Activated CD4-positive, alpha-beta memory T cell treated with anti-CD3 and anti-CD28 coated beads for 36 hours (primary cell): ENCODE measurements around the gene ANKRD63. TPM values are rescaled to one million over a fixed set of nuclear protein-coding genes. Genes with fewer than 3 reads are reported as not detected.

Experiments
- CTCF ChIA-PET: fragments of 350-600 bp; sonication (Branson Sonifier 250); formaldehyde crosslinking; loops from one replicate; lab custom pipeline; 2021; ENCODE audit warnings: antibody characterized with exemption, inconsistent platforms; lab: Charles Lee
- POLR2A ChIA-PET: fragments of 350-600 bp; sonication (Branson Sonifier 250); formaldehyde crosslinking; loops from one replicate; lab custom pipeline; 2021; ENCODE audit warnings: antibody characterized with exemption; lab: Charles Lee
- DNase-seq: peaks from one replicate; pipeline ENCODE4 v3.0.0-alpha.2; 2020
- H3K27ac Mint-ChIP-seq: one replicate; pipeline ENCODE4 v1.8.0; 2021; ENCODE audit warnings: mixed read lengths
- H3K27me3 Mint-ChIP-seq: one replicate; pipeline ENCODE4 v1.8.0; 2021; ENCODE audit warnings: mixed read lengths
- H3K36me3 Mint-ChIP-seq: one replicate; pipeline ENCODE4 v1.8.0; 2021; ENCODE audit warnings: mixed read lengths
- H3K4me1 Mint-ChIP-seq: one replicate; pipeline ENCODE4 v1.8.0; 2021; ENCODE audit warnings: low read depth, mixed read lengths
- H3K4me3 Mint-ChIP-seq: one replicate; pipeline ENCODE4 v1.8.0; 2021; ENCODE audit warnings: mild to moderate bottlenecking, mixed read lengths
- H3K9me3 Mint-ChIP-seq: one replicate; pipeline ENCODE4 v1.8.0; 2021; ENCODE audit warnings: mixed read lengths
- intact Hi-C: fragments of 100-400 bp; cut with micrococcal nuclease; formaldehyde crosslinking; loops from one replicate; pipeline ENCODE4 v1.15.1; 2023
- total RNA-seq, 2 experiments: library from RNA; stranded (reverse); gene quantifications; one replicate each; pipeline ENCODE4 v1.2.3, GENCODE V29; 2021

ANKRD63 gene
- total RNA-seq, 2 experiments from 2014 or later, result not detected

- H3K4me1 Mint-ChIP-seq, result no peaks in the 10 kb centered on the region
- H3K36me3 Mint-ChIP-seq, result peaks cover 7% of the 10 kb centered on the region
- ChIA-PET CTCF (interaction anchor here (0.6 to 7.3 kb wide), 6 partner anchors 13 to 44 kb away, joined by 3 to 46 read pairs (median 4); partner anchors contain the start of gene PLCB2), POLR2A (interaction anchor here (0.9 to 1.0 kb wide), 2 partner anchors 11 to 14 kb away, joined by 3 read pairs; partner anchors contain the start of gene PLCB2)
- H3K27ac Mint-ChIP-seq, result no peak overlapping the region
- H3K27me3 Mint-ChIP-seq, result no peaks in the 10 kb centered on the region
- intact Hi-C loops, result no loop called here
- no peak overlapping the region for H3K4me3 Mint-ChIP-seq
- DNase-seq, result no peak
- H3K9me3 Mint-ChIP-seq, result no peaks in the 10 kb centered on the region
Measured at GRCh38 chr15:40293905-40294895, 11.3 kb upstream of the ANKRD63 start.

- peaks cover 1% of the 10 kb centered on the region for H3K36me3 Mint-ChIP-seq
- CTCF ChIA-PET, result interaction anchor here (1.2 to 7.3 kb wide), 3 partner anchors 14 to 18 kb away, joined by 4 to 46 read pairs (median 8); partner anchors contain the start of gene PLCB2
- POLR2A ChIA-PET, result interaction anchor here (0.9 to 1.0 kb wide), 2 partner anchors 15 kb away, joined by 3 read pairs; partner anchors contain the start of gene PLCB2
Measured at GRCh38 chr15:40293006-40293405, 10.1 kb upstream of the ANKRD63 start.

DNA sequence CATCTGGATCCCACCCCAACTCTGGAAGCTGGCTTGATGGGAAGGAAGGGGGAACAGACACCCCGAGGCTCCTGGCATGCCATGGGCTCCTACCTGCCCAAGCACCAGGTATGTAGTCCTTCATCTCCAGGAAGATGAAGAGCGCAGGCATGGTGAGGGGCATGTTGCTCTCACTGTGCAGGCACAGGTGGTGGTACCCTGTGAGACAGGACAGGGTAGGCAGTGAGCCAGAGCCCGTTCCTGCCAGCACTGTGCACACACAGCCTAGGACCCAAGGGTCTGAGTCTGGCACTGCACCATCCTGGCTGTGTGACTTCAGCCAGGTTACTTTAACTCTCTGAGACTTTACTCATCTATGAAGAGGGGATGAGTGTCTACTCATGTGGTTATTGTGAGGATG, 9.4 kb upstream of the ANKRD63 start:
- ChIA-PET POLR2A (interaction anchor here (0.9 kb wide), 1 partner anchor 16 kb away, joined by 3 read pairs; the partner anchor contains the start of gene PLCB2), CTCF (interaction anchor here (1.1 to 7.3 kb wide), 2 partner anchors 13 to 17 kb away, joined by 3 to 46 read pairs; no protein-coding TSS in a partner anchor)
- Mint-ChIP-seq H3K27ac (no peak overlapping the region), H3K4me3 (no peak overlapping the region), H3K27me3 (no peaks in the 10 kb centered on the region), H3K4me1 (no peaks in the 10 kb centered on the region), H3K36me3 (peaks cover 1% of the 10 kb centered on the region), H3K9me3 (no peaks in the 10 kb centered on the region)
- DNase-seq, result no peak
- intact Hi-C loops, result no loop called here

More at GRCh38 chr15:40293006-40293405, 10.1 kb upstream of the ANKRD63 start:
- intact Hi-C loops, result no loop called here
- no peaks in the 10 kb centered on the region for H3K9me3 Mint-ChIP-seq
- DNase-seq, result no peak
- no peak overlapping the region for H3K27ac Mint-ChIP-seq
- H3K4me1 Mint-ChIP-seq, result no peaks in the 10 kb centered on the region
- no peak overlapping the region for H3K4me3 Mint-ChIP-seq
- H3K27me3 Mint-ChIP-seq, result no peaks in the 10 kb centered on the region

- no peak for DNase-seq
- H3K27ac Mint-ChIP-seq, result no peak overlapping the region
- ChIA-PET POLR2A (interaction anchor here (1.0 kb wide), 1 partner anchor 16 kb away, joined by 3 read pairs; no protein-coding TSS in a partner anchor), CTCF (interaction anchor here (1.1 to 7.3 kb wide), 7 partner anchors 9 to 54 kb away, joined by 3 to 46 read pairs (median 6); partner anchors contain the start of gene PLCB2)
- no peaks in the 10 kb centered on the region for H3K4me1 Mint-ChIP-seq
- H3K36me3 Mint-ChIP-seq, result no peaks in the 10 kb centered on the region
- H3K9me3 Mint-ChIP-seq, result no peaks in the 10 kb centered on the region
- intact Hi-C loops, result no loop called here
- no peaks in the 10 kb centered on the region for H3K27me3 Mint-ChIP-seq
- H3K4me3 Mint-ChIP-seq, result no peak overlapping the region
Measured at GRCh38 chr15:40290918-40291574, 8.2 kb upstream of the ANKRD63 start.

DNA sequence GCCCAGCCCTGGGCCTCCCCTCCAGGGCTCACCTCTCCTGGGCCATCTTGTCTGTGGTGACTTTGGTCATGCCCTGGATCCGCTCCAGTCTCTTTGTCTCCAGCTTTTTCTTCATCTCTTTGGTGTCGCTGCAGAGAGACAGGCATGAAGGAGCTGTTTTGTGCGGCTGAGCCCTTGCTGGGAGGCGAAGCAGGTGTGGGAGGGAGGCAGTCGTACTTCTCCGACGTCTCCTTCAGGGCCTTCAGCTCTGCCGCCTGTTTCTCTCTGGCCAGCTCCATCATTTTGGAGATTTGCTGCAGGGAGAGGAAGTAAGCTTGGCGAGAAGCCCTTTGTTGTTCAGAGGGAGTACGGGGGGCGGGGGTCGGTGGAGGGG, 7.7 kb upstream of the ANKRD63 start:
- H3K27ac Mint-ChIP-seq, result no peak overlapping the region
- CTCF ChIA-PET, result interaction anchor here (1.3 to 7.3 kb wide), 7 partner anchors 9 to 54 kb away, joined by 4 to 46 read pairs (median 6); partner anchors contain the start of gene PLCB2
- H3K4me3 Mint-ChIP-seq, result no peak overlapping the region
- H3K9me3 Mint-ChIP-seq, result no peaks in the 10 kb centered on the region
- peaks cover under 1% of the 10 kb centered on the region for H3K4me1 Mint-ChIP-seq
- H3K27me3 Mint-ChIP-seq, result no peaks in the 10 kb centered on the region
- no peaks in the 10 kb centered on the region for H3K36me3 Mint-ChIP-seq
- DNase-seq, result no peak
- POLR2A ChIA-PET, result interaction anchor here (1.0 kb wide), 1 partner anchor 16 kb away, joined by 3 read pairs; no protein-coding TSS in a partner anchor
- intact Hi-C loops, result no loop called here

GRCh38 chr15:40289140-40289775, 6.4 kb upstream of the ANKRD63 start:
- Mint-ChIP-seq H3K36me3 (no peaks in the 10 kb centered on the region), H3K27ac (no peak overlapping the region), H3K4me1 (peaks cover 2% of the 10 kb centered on the region), H3K9me3 (no peaks in the 10 kb centered on the region), H3K27me3 (no peaks in the 10 kb centered on the region), H3K4me3 (no peak overlapping the region)
- intact Hi-C loops, result no loop called here
- CTCF ChIA-PET, result interaction anchor here (0.8 to 7.3 kb wide), 8 partner anchors 10 to 72 kb away, joined by 3 to 46 read pairs (median 4); partner anchors contain the start of gene PLCB2
- POLR2A ChIA-PET, result interaction anchor here (1.5 kb wide), 1 partner anchor 18 kb away, joined by 5 read pairs; the partner anchor contains the start of gene PLCB2
- no peak for DNase-seq

DNA sequence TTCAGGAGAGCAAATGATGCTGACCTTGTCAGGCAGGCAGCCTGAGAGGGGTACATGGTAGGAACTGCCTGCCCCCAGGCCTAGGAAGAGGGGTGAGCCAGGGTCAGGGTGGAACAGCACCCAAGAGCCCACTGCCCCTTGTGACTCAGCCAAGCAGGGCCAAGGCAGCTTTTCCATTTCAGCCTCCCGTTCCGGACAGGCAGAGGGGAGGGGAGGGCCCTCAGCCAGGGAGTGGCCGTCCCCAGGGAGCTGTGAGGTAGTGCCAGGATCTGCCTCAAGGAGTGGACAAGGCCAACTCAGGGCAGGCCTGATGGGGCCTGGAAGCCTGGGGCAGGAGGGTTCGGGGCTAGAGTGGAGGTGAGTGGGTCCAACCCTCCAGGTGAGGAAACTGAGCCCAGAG, 5.1 kb upstream of the ANKRD63 start:
- no peaks in the 10 kb centered on the region for H3K9me3 Mint-ChIP-seq
- intact Hi-C loops, result no loop called here
- H3K36me3 Mint-ChIP-seq, result no peaks in the 10 kb centered on the region
- CTCF ChIA-PET, result interaction anchor here (0.8 to 7.3 kb wide), 4 partner anchors 9 to 22 kb away, joined by 4 to 46 read pairs (median 12); partner anchors contain the start of gene PLCB2
- POLR2A ChIA-PET, result interaction anchor here (0.9 to 1.5 kb wide), 2 partner anchors 11 to 19 kb away, joined by 3 to 5 read pairs; partner anchors contain the start of gene PLCB2
- no peak for DNase-seq
- H3K27me3 Mint-ChIP-seq, result no peaks in the 10 kb centered on the region
- peaks cover 2% of the 10 kb centered on the region for H3K4me1 Mint-ChIP-seq
- H3K4me3 Mint-ChIP-seq, result no peak overlapping the region
- H3K27ac Mint-ChIP-seq, result no peak overlapping the region

DNA sequence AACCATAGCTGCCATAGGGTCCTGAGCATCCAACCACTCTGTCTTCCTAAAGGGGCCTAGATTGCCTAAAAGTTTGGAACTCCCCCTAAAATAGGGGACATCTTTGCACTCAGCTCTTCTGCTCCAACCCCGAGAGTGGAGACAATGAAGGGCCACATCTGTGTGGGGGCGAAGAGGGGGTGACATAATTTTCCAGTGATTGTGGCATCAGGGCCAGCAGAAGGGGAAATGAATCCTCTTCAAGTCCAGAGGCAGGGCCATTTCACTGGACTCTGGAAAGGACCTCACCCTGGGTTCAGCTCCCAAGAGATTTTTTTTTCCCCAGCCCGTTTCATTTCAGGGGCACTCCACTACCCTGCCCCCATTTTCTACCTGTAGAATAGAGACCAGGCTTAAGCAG, 4.6 kb upstream of the ANKRD63 start:
- intact Hi-C loops, result no loop called here
- ChIA-PET POLR2A (interaction anchor here (0.9 to 1.5 kb wide), 2 partner anchors 12 to 20 kb away, joined by 3 to 5 read pairs; partner anchors contain the start of gene PLCB2), CTCF (interaction anchor here (0.8 to 7.3 kb wide), 3 partner anchors 8 to 22 kb away, joined by 4 to 46 read pairs (median 12); partner anchors contain the start of gene PLCB2)
- no peak overlapping the region for H3K27ac Mint-ChIP-seq
- no peak for DNase-seq
- H3K27me3 Mint-ChIP-seq, result no peaks in the 10 kb centered on the region
- no peaks in the 10 kb centered on the region for H3K9me3 Mint-ChIP-seq
- H3K4me1 Mint-ChIP-seq, result peaks cover 2% of the 10 kb centered on the region
- no peaks in the 10 kb centered on the region for H3K36me3 Mint-ChIP-seq
- H3K4me3 Mint-ChIP-seq, result no peak overlapping the region

GRCh38 chr15:40286794-40287193, 3.9 kb upstream of the ANKRD63 start:
- no peak for DNase-seq
- Mint-ChIP-seq H3K36me3 (no peaks in the 10 kb centered on the region), H3K27ac (no peak overlapping the region), H3K4me3 (no peak overlapping the region), H3K9me3 (no peaks in the 10 kb centered on the region), H3K4me1 (peaks cover 2% of the 10 kb centered on the region), H3K27me3 (no peaks in the 10 kb centered on the region)
- POLR2A ChIA-PET, result no interaction called here
- intact Hi-C loops, result no loop called here
- CTCF ChIA-PET, result interaction anchor here (2.5 to 7.3 kb wide), 2 partner anchors 8 to 12 kb away, joined by 11 to 46 read pairs; no protein-coding TSS in a partner anchor

- intact Hi-C loops, result no loop called here
- Mint-ChIP-seq H3K4me3 (no peak overlapping the region), H3K27me3 (peaks cover 2% of the 10 kb centered on the region), H3K9me3 (no peaks in the 10 kb centered on the region), H3K36me3 (no peaks in the 10 kb centered on the region), H3K27ac (no peak overlapping the region), H3K4me1 (peaks cover 3% of the 10 kb centered on the region)
- CTCF ChIA-PET, result interaction anchor here (2.5 kb wide), 1 partner anchor 11 kb away, joined by 11 read pairs; no protein-coding TSS in a partner anchor
- no peak for DNase-seq
- POLR2A ChIA-PET, result no interaction called here
Measured at GRCh38 chr15:40286061-40286532, 3.2 kb upstream of the ANKRD63 start.
